ENCODE results near the gene FYB1.

Gene FYB1

GRCh38 chr5:39257554-39257953, 38.2 kb upstream of the FYB1 start:
- TF ChIP-seq ZC3H10 (CRISPR knock-in tag; IDR thresholded peaks at IDR 0.05) (no peak), ZNF70 (CRISPR knock-in tag; IDR thresholded peaks at IDR 0.05) (no peak), GLIS3 (CRISPR knock-in tag; IDR thresholded peaks at IDR 0.05) (no peak), PATZ1 (CRISPR knock-in tag; IDR thresholded peaks at IDR 0.05; ENCODE audit: borderline replicate concordance) (no peak), CREB5 (CRISPR knock-in tag; IDR thresholded peaks at IDR 0.05; ENCODE audit: low read depth) (no peak), BACH2 (CRISPR knock-in tag; IDR thresholded peaks at IDR 0.05; ENCODE audit: borderline replicate concordance) (no peak), ZNF8 (CRISPR knock-in tag; IDR thresholded peaks at IDR 0.05) (no peak), ESRRG (CRISPR knock-in tag; IDR thresholded peaks at IDR 0.05) (no peak), TSHZ2 (CRISPR knock-in tag; IDR thresholded peaks at IDR 0.05) (no peak), TCF4 (CRISPR knock-in tag; IDR thresholded peaks at IDR 0.05; ENCODE audit: borderline replicate concordance) (no peak), OSR1 (CRISPR knock-in tag; IDR thresholded peaks at IDR 0.05) (no peak), ZFP3 (CRISPR knock-in tag; IDR thresholded peaks at IDR 0.05) (no peak), CSRNP3 (CRISPR knock-in tag; IDR thresholded peaks at IDR 0.05) (no peak), PPARA (CRISPR knock-in tag; IDR thresholded peaks at IDR 0.05; ENCODE audit: borderline replicate concordance) (no peak), ISL1 (CRISPR knock-in tag; IDR thresholded peaks at IDR 0.05) (no peak), POU6F1 (CRISPR knock-in tag; IDR thresholded peaks at IDR 0.05; ENCODE audit: borderline replicate concordance, low read depth) (no peak), RARB (CRISPR knock-in tag; IDR thresholded peaks at IDR 0.05) (no peak)

GRCh38 chr5:39256477-39257235, 37.3 kb upstream of the FYB1 start:
- no peak for ATAC-seq
- no peak for TF ChIP-seq TSHZ2 (CRISPR knock-in tag; IDR thresholded peaks at IDR 0.05)
- TF ChIP-seq ZNF8 (CRISPR knock-in tag; IDR thresholded peaks at IDR 0.05), result no peak
- no peak for TF ChIP-seq ZNF565 (CRISPR knock-in tag; conservative IDR thresholded peaks at IDR 0.05; ENCODE audit: low read depth)
- TF ChIP-seq CSRNP3 (CRISPR knock-in tag; IDR thresholded peaks at IDR 0.05), result no peak
- no peak for TF ChIP-seq ZFP3 (CRISPR knock-in tag; IDR thresholded peaks at IDR 0.05)
- no peak for TF ChIP-seq ARNTL (CRISPR knock-in tag; IDR thresholded peaks at IDR 0.05; ENCODE audit: borderline replicate concordance, low read depth)
- TF ChIP-seq ZNF70 (CRISPR knock-in tag; IDR thresholded peaks at IDR 0.05), result no peak

More at GRCh38 chr5:39257554-39257953, 38.2 kb upstream of the FYB1 start:
- ATAC-seq, result no peak
